ENCODE results near the gene ITPK1. TPM values are rescaled to one million over a fixed set of nuclear protein-coding genes. Genes with fewer than 3 reads are reported as not detected.
"Not testable (repeated sequence)": the region's sequence is repeated elsewhere in the genome, so short reads cannot be mapped to it uniquely, and the experiment has no call there.

The ITPK1 gene
- total RNA-seq, 1 experiment from 2014 or later = 133 TPM

DNA sequence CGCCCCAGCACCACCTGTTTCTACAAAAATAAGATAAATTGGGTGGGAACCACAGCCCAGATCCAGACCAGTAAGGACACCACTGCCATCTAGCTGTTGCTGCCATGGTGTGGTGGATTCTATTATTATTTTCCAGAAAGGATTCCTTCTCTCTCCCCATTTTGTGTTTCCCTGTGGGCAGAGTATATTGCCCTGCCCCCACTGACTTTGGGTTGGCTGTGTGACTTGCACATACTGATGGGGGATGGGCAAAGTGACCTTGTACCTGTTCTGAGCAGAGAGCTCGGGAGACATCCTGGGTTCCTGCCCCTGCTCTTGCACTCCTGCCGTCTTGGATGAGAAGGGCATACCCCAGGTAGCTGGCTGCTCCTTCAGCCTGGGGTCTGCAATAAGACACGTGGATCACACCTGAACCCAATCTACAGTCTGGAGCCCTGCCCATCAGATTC is 44.7 kb upstream of the ITPK1 start:
- Mint-ChIP-seq H3K4me1 (ENCODE audit: insufficient read depth, unreplicated experiment) (no peaks in the 10 kb centered on the region), H3K36me3 (ENCODE audit: insufficient read depth, unreplicated experiment) (no peaks in the 10 kb centered on the region), H3K27me3 (ENCODE audit: insufficient read depth, unreplicated experiment) (no peaks in the 10 kb centered on the region), H3K4me3 (ENCODE audit: unreplicated experiment) (no peak overlapping the region), H3K9me3 (ENCODE audit: unreplicated experiment) (no peaks in the 10 kb centered on the region), H3K27ac (ENCODE audit: low read depth, unreplicated experiment) (no peak overlapping the region)
- DNase-seq (ENCODE audit: unreplicated experiment) = peak; percentile 54
- ChIA-PET POLR2A (interaction anchor here (1.0 kb wide), 1 partner anchor 47 kb away, joined by 5 read pairs; no protein-coding TSS in a partner anchor), CTCF (interaction anchor here (0.5 to 2.1 kb wide), 18 partner anchors 9 to 904 kb away, joined by 3 to 20 read pairs (median 4); partner anchors contain the start of genes LYSET and MOAP1)
- TF ChIP-seq, protein P1, sequence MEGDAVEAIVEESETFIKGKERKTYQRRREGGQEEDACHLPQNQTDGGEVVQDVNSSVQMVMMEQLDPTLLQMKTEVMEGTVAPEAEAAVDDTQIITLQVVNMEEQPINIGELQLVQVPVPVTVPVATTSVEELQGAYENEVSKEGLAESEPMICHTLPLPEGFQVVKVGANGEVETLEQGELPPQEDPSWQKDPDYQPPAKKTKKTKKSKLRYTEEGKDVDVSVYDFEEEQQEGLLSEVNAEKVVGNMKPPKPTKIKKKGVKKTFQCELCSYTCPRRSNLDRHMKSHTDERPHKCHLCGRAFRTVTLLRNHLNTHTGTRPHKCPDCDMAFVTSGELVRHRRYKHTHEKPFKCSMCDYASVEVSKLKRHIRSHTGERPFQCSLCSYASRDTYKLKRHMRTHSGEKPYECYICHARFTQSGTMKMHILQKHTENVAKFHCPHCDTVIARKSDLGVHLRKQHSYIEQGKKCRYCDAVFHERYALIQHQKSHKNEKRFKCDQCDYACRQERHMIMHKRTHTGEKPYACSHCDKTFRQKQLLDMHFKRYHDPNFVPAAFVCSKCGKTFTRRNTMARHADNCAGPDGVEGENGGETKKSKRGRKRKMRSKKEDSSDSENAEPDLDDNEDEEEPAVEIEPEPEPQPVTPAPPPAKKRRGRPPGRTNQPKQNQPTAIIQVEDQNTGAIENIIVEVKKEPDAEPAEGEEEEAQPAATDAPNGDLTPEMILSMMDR (IDR thresholded peaks at IDR 0.05; ENCODE audit: unreplicated experiment) = peak; percentile 63
- intact Hi-C loops (cut with micrococcal nuclease) = loop anchor here (1.0 to 5.0 kb wide), 2 partner anchors 47 to 278 kb away; no protein-coding TSS in a partner anchor
- no TSS peak for BruUV-seq (replicated peaks)

DNA sequence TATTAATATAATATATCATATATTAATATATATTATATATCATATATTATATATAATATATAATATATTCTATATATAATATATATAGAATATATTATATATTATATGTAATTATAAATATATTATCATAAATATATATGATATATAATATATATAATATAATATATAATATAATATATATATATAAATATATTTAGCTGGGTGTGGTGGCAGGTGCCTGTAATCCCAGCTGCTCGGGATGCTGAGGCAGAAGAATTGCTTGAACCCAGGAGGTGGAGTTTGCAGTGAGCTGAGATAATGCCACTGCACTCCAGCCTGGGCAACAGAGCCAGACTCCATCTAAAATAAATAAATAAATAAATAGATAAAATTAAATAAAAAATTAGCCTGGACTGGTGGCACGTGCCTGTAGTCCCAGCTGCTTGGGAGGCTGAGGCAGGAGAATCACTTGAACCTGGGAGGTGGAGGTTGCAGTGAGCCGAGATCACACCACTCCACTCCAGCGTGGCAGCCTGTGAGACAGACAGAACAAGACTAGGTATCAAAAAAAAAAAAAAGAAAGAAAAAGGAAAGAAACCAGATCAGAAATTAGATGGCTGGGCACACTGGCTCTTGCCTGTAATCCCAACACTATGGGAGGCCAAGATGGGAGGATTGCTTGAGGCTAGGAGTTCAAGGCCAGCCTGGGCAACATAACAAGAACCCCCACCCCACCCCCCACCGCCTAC is 44.1 kb upstream of the ITPK1 start:
- not testable (repeated sequence) for H3K4me3 Mint-ChIP-seq (ENCODE audit: unreplicated experiment); H3K9me3 Mint-ChIP-seq (ENCODE audit: unreplicated experiment); H3K27me3 Mint-ChIP-seq (ENCODE audit: insufficient read depth, unreplicated experiment); H3K4me1 Mint-ChIP-seq (ENCODE audit: insufficient read depth, unreplicated experiment); BruUV-seq (replicated peaks); H3K36me3 Mint-ChIP-seq (ENCODE audit: insufficient read depth, unreplicated experiment); H3K27ac Mint-ChIP-seq (ENCODE audit: low read depth, unreplicated experiment); DNase-seq (ENCODE audit: unreplicated experiment)
- POLR2A ChIA-PET = interaction anchor here (1.0 kb wide), 1 partner anchor 46 kb away, joined by 5 read pairs; no protein-coding TSS in a partner anchor
- CTCF ChIA-PET = interaction anchor here (0.6 to 2.1 kb wide), 9 partner anchors 10 to 1695 kb away, joined by 3 to 20 read pairs (median 3); no protein-coding TSS in a partner anchor
- intact Hi-C loops (cut with micrococcal nuclease) = loop anchor here (1.0 to 5.0 kb wide), 2 partner anchors 46 to 277 kb away; no protein-coding TSS in a partner anchor

- CTCF ChIA-PET = interaction anchor here (0.6 kb wide), 2 partner anchors 42 to 323 kb away, joined by 3 read pairs; no protein-coding TSS in a partner anchor
- H3K27me3 Mint-ChIP-seq (ENCODE audit: insufficient read depth, unreplicated experiment); H3K9me3 Mint-ChIP-seq (ENCODE audit: unreplicated experiment); H3K4me1 Mint-ChIP-seq (ENCODE audit: insufficient read depth, unreplicated experiment); H3K4me3 Mint-ChIP-seq (ENCODE audit: unreplicated experiment); H3K27ac Mint-ChIP-seq (ENCODE audit: low read depth, unreplicated experiment); POLR2A ChIA-PET; DNase-seq (ENCODE audit: unreplicated experiment); H3K36me3 Mint-ChIP-seq (ENCODE audit: insufficient read depth, unreplicated experiment); BruUV-seq (replicated peaks); intact Hi-C loops (cut with micrococcal nuclease): not testable (repeated sequence)
Measured at GRCh38 chr14:93158349-93158748, 42.6 kb upstream of the ITPK1 start.

GRCh38 chr14:93156693-93157369 is 41.1 kb upstream of the ITPK1 start:
- no peak for DNase-seq (ENCODE audit: unreplicated experiment)
- intact Hi-C loops (cut with micrococcal nuclease) = no loop called here
- Mint-ChIP-seq H3K4me3 (ENCODE audit: unreplicated experiment) (no peak overlapping the region), H3K27ac (ENCODE audit: low read depth, unreplicated experiment) (no peak overlapping the region), H3K9me3 (ENCODE audit: unreplicated experiment) (no peaks in the 10 kb centered on the region), H3K36me3 (ENCODE audit: insufficient read depth, unreplicated experiment) (no peaks in the 10 kb centered on the region), H3K27me3 (ENCODE audit: insufficient read depth, unreplicated experiment) (no peaks in the 10 kb centered on the region), H3K4me1 (ENCODE audit: insufficient read depth, unreplicated experiment) (no peaks in the 10 kb centered on the region)
- POLR2A ChIA-PET = interaction anchor here (0.6 kb wide), 2 partner anchors 29 to 32 kb away, joined by 3 read pairs; partner anchors contain the start of gene LYSET
- no TSS peak for BruUV-seq (replicated peaks)
- CTCF ChIA-PET = interaction anchor here (1.3 kb wide), 1 partner anchor 43 kb away, joined by 5 read pairs; no protein-coding TSS in a partner anchor
- TF ChIP-seq, protein P1 (IDR thresholded peaks at IDR 0.05; ENCODE audit: unreplicated experiment) = no peak

All from MCF 10A (cell line).